Measurements from ENCODE around the gene ROR2. TPM values are rescaled to one million over a fixed set of nuclear protein-coding genes. Genes with fewer than 3 reads are reported as not detected.

The ROR2 gene
- total RNA-seq, 2 experiments from 2014 or later: not detected

DNA sequence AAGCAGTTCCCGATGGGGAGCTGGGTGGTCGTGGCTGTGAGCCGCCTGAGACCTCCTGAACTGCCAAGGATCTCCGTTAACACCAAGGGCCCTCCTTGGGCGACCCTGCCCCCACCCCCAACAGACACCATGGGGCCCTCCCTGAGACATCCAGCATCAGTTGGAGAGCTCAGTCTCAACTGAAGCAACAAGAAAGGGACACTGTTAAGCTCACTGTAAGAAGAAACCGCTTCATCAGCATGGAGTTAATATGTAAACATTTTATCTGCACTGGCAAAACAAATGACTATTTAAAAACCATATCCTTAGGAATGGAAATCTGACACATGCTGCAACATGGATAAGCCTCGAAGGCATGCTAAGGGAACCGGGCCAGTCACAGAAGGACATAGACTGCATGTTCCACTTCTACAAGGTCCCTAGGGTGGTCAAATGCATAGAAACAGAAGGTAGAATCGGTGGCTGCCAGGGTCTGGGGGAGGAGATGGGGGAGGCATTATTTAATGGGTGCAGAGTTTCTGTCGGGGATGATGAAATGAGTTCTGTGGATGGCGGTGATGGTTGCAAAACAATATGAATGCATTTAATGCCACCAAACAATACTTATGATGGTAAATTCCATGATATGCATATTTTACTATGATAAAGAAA is 47.4 kb downstream of the ROR2 start:
- H3K9me3 Mint-ChIP-seq: no peaks in the 10 kb centered on the region
- intact Hi-C loops (cut with micrococcal nuclease): no loop called here
- no peak overlapping the region for H3K27ac Mint-ChIP-seq
- no peak for DNase-seq
- peaks cover 12% of the 10 kb centered on the region for H3K27me3 Mint-ChIP-seq (ENCODE audit: low read depth)
- CTCF ChIA-PET: no interaction called here
- H3K4me1 Mint-ChIP-seq (ENCODE audit: low read depth): peaks cover 5% of the 10 kb centered on the region
- H3K4me3 Mint-ChIP-seq: no peak overlapping the region
- no peaks in the 10 kb centered on the region for H3K36me3 Mint-ChIP-seq (ENCODE audit: low read depth)

DNA sequence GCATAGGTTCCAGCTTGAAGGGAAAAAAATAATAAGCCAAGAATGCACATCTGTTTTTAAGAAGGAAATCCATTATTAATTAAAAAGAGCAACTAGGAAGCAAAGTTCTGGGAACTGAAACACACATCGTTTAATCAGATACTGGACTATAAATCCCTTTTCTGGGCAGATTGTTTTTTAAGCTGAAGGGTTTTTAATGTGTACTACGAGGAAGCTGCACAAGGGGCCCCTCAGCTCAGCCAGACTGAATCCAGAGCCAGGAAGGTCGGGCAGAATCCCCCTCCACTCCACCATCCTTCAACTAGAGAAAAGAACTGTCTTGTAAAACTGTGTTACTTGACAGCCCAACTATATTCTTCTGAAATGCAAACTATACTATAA is 49.2 kb downstream of the ROR2 start:
- Mint-ChIP-seq H3K27ac (no peak overlapping the region), H3K36me3 (ENCODE audit: low read depth) (no peaks in the 10 kb centered on the region), H3K27me3 (ENCODE audit: low read depth) (peaks cover 16% of the 10 kb centered on the region), H3K9me3 (no peaks in the 10 kb centered on the region), H3K4me1 (ENCODE audit: low read depth) (no peaks in the 10 kb centered on the region), H3K4me3 (no peak overlapping the region)
- intact Hi-C loops (cut with micrococcal nuclease): no loop called here
- CTCF ChIA-PET: no interaction called here
- no peak for DNase-seq

DNA sequence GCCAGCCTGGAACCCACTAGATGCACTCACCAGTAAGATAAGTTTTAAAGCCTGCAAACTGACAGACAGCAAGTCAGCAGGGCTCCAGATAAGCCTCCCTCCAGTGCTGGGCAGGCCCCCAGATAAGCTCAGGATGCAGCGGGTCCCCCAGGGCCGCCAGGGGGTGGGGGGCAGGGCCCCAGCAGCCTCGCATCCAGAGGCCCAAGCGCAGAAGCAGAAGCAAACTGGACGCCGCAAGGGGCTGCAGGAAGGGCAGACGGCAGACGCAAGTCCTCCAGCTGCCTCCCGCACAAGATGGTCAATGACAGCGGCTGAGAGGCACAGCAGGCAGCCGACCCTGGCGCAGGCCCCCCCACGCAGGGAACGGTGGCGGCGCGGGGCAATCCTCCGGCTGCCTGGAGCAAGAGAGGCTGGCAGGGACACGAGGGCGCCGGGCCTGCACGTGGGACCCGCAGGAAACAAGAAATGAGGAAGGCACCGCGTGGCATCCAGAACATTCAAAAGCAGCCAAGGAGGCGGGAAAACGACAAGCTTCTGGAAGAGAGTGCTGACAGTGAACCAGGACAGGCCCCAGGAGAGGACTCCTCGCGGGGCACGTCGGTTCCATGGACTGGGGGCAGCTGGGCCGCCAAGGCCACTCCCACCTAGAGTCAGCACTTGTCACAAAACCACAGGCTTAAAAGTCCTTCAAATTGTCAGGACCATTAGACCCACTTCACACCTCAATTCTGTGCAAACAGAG is 49.8 kb downstream of the ROR2 start:
- intact Hi-C loops (cut with micrococcal nuclease): no loop called here
- CTCF ChIA-PET: no interaction called here
- H3K4me3 Mint-ChIP-seq: no peak overlapping the region
- no peaks in the 10 kb centered on the region for H3K36me3 Mint-ChIP-seq (ENCODE audit: low read depth)
- H3K27me3 Mint-ChIP-seq (ENCODE audit: low read depth): peaks cover 17% of the 10 kb centered on the region
- no peaks in the 10 kb centered on the region for H3K9me3 Mint-ChIP-seq
- H3K4me1 Mint-ChIP-seq (ENCODE audit: low read depth): no peaks in the 10 kb centered on the region
- H3K27ac Mint-ChIP-seq: no peak overlapping the region
- DNase-seq: no peak

DNA sequence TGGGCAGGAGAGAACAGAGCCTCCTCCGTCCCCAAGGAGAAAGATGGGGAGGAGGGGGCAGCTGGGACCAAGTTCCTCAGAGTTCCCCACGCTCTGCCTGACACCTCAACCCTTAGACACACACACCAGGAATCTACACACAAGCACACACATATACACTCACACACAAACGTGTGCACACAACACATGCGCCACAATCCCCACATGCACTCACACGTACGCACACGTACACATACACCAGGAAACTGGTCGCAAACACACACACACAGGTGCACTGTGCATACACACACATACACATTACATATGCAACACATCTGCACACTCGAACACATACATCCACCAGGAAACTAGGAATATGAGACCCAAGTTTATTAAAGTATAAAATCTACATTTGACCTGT is 50.4 kb downstream of the ROR2 start:
- no peak overlapping the region for H3K4me3 Mint-ChIP-seq
- no peak overlapping the region for H3K27ac Mint-ChIP-seq
- no peak for DNase-seq
- H3K36me3 Mint-ChIP-seq (ENCODE audit: low read depth): no peaks in the 10 kb centered on the region
- no peaks in the 10 kb centered on the region for H3K4me1 Mint-ChIP-seq (ENCODE audit: low read depth)
- CTCF ChIA-PET: no interaction called here
- H3K27me3 Mint-ChIP-seq (ENCODE audit: low read depth): peaks cover 22% of the 10 kb centered on the region
- no peaks in the 10 kb centered on the region for H3K9me3 Mint-ChIP-seq
- intact Hi-C loops (cut with micrococcal nuclease): no loop called here

DNA sequence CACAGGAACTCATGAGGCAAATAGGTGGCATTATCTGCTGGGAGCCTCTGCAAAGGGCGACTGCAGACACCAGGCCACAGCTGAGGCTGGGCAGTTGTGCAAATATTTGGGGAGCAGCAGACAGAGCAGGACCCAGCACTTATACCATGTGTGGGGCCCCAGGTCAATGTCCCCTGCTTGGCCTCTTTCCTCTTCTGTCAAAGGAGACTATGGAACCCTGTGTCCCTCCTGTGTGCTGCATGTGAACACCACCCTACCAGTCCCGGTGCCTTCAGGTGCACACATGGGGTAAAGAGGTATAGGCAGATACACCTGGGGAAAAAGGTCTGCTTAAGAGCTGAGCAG is 50.8 kb downstream of the ROR2 start:
- peaks cover 22% of the 10 kb centered on the region for H3K27me3 Mint-ChIP-seq (ENCODE audit: low read depth)
- no peaks in the 10 kb centered on the region for H3K36me3 Mint-ChIP-seq (ENCODE audit: low read depth)
- H3K4me1 Mint-ChIP-seq (ENCODE audit: low read depth): no peaks in the 10 kb centered on the region
- DNase-seq: no peak
- no peak overlapping the region for H3K4me3 Mint-ChIP-seq
- no peaks in the 10 kb centered on the region for H3K9me3 Mint-ChIP-seq
- CTCF ChIA-PET: no interaction called here
- no peak overlapping the region for H3K27ac Mint-ChIP-seq
- intact Hi-C loops (cut with micrococcal nuclease): no loop called here

DNA sequence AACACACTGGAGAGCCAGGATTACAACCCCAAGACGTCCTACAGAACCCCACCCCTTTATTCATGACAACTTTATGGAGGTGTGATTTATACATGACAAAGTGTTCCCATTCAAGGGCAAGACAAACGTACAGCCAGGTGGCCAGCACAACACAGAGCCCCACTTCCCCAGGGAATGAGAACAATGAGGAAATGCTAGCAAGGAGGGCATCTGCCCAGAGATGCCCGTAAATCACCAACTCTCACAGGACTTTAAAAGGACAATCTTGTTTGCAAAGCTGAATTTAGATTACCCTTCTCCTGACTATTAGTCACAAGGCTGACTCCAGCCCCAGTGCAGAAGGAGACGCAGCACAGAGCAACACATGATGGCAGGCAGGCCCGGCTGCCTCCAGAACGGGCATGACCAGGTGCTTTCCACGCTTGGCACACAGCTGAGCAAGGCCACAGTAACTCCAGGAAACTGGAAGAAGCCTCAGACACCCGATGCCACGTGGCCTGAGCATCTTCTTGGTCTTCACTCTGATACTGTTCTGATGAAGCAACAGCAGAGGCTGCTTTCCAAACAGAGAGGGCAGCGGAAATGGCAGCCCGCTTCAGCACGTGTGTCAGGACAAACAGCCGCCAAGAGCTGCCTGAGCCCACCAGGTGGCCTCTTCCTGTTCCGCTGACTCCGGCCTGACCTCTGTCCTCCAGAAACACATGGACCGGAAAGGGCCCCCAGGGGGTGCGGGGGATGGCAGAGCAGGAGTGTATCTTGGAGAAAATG is 51.4 kb downstream of the ROR2 start:
- CTCF ChIA-PET: no interaction called here
- no peak for DNase-seq
- Mint-ChIP-seq H3K36me3 (ENCODE audit: low read depth) (no peaks in the 10 kb centered on the region), H3K4me3 (no peak overlapping the region), H3K9me3 (no peaks in the 10 kb centered on the region), H3K27ac (no peak overlapping the region), H3K27me3 (ENCODE audit: low read depth) (peaks cover 23% of the 10 kb centered on the region), H3K4me1 (ENCODE audit: low read depth) (no peaks in the 10 kb centered on the region)
- intact Hi-C loops (cut with micrococcal nuclease): no loop called here

DNA sequence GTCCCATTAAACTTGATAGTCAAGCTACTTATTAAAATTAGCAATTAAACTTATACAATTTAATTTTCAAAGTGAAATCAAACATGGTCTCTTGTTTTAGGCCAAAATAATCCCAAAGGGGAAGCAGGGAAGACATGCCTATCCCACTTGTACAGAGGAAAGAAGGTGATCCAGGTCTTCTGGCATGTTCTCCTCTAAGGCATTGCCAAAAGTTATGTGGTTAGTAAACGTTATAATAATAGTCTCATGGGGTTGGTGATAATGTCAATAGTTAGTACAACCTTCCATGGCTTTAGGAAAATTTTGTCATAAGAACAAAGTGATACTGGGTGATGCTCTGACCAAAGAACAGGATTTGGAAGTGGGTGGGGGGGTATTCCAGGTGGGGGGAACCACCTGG is 52.8 kb downstream of the ROR2 start:
- Mint-ChIP-seq H3K9me3 (no peaks in the 10 kb centered on the region), H3K27ac (no peak overlapping the region), H3K27me3 (ENCODE audit: low read depth) (peaks cover 19% of the 10 kb centered on the region), H3K36me3 (ENCODE audit: low read depth) (no peaks in the 10 kb centered on the region), H3K4me3 (no peak overlapping the region), H3K4me1 (ENCODE audit: low read depth) (no peaks in the 10 kb centered on the region)
- intact Hi-C loops (cut with micrococcal nuclease): no loop called here
- no peak for DNase-seq
- CTCF ChIA-PET: no interaction called here

DNA sequence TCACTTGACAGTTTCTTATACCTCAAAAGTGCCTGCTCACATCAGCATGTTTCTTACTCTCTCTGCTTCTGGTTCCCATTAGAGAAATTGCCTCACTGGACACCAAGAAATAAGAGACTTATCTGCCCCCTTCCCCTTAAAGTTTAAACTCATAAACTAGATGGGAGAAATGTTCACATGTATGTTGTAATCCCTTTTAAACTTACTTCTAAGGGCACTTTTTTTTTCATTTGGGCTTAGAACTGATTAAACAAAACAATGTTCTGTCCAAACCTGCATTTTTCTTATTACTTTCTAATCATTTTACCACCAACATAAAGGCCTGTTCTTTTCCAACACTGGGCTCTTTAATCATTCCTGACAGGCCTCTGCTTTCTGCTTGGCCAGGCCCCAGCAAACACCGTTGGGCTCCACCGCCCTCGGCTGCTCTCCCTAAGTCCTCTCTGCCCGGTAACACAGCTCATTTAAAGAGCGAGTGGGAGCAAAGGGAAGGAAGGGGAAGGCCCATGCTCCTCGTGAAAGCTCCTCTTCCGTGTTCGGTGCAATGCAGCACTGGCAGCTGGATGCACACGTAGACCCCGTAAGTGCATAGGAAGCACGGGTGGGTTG is 53.4 kb downstream of the ROR2 start:
- no peaks in the 10 kb centered on the region for H3K4me1 Mint-ChIP-seq (ENCODE audit: low read depth)
- DNase-seq: no peak
- no peaks in the 10 kb centered on the region for H3K36me3 Mint-ChIP-seq (ENCODE audit: low read depth)
- intact Hi-C loops (cut with micrococcal nuclease): no loop called here
- H3K27ac Mint-ChIP-seq: no peak overlapping the region
- CTCF ChIA-PET: no interaction called here
- no peaks in the 10 kb centered on the region for H3K9me3 Mint-ChIP-seq
- peaks cover 19% of the 10 kb centered on the region for H3K27me3 Mint-ChIP-seq (ENCODE audit: low read depth)
- H3K4me3 Mint-ChIP-seq: no peak overlapping the region

DNA sequence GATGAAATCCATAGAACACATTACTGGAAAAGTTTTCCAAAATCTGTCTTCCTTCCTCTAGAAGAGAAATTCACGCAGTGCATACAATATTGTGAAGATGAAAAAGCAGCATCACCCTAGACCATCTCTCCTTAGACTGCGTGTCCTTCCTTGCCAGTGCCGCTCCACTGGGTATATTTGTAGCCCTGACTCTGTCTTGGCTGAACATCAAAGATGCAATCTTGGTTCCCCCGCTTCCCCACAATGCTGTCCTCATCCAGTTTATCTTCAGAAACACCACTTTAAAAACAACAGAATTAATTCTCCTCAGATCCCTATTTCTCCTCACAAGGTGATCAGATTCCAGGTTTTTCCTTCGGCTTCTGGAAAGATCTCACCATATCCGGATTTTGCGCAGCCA is 53.9 kb downstream of the ROR2 start:
- CTCF ChIA-PET: no interaction called here
- H3K4me1 Mint-ChIP-seq (ENCODE audit: low read depth): no peaks in the 10 kb centered on the region
- no peak for DNase-seq
- H3K27me3 Mint-ChIP-seq (ENCODE audit: low read depth): peaks cover 19% of the 10 kb centered on the region
- H3K4me3 Mint-ChIP-seq: no peak overlapping the region
- no peaks in the 10 kb centered on the region for H3K9me3 Mint-ChIP-seq
- no peaks in the 10 kb centered on the region for H3K36me3 Mint-ChIP-seq (ENCODE audit: low read depth)
- H3K27ac Mint-ChIP-seq: no peak overlapping the region
- intact Hi-C loops (cut with micrococcal nuclease): no loop called here

DNA sequence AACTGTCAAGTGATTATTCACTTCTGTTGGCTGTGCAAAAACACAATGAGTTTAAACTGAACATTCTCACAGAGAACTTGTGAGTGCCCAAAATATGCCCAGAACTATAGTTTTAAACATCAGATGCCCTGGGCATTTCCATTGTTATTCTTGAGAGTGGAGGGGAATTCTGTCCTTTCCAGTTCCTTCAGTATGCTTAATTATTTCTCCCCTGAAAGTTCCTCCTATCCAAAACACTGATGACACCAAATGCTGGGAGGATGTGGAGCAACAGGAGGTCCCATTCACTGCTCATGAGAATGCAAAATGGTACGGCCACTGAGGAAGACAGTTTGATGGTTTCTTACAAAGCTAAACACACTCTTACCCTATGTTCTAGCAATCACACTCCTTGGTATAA is 55.5 kb downstream of the ROR2 start:
- Mint-ChIP-seq H3K27me3 (ENCODE audit: low read depth) (peaks cover 19% of the 10 kb centered on the region), H3K4me3 (no peak overlapping the region), H3K27ac (no peak overlapping the region), H3K36me3 (ENCODE audit: low read depth) (no peaks in the 10 kb centered on the region), H3K4me1 (ENCODE audit: low read depth) (no peaks in the 10 kb centered on the region), H3K9me3 (no peaks in the 10 kb centered on the region)
- intact Hi-C loops (cut with micrococcal nuclease): no loop called here
- no peak for DNase-seq
- CTCF ChIA-PET: no interaction called here

DNA sequence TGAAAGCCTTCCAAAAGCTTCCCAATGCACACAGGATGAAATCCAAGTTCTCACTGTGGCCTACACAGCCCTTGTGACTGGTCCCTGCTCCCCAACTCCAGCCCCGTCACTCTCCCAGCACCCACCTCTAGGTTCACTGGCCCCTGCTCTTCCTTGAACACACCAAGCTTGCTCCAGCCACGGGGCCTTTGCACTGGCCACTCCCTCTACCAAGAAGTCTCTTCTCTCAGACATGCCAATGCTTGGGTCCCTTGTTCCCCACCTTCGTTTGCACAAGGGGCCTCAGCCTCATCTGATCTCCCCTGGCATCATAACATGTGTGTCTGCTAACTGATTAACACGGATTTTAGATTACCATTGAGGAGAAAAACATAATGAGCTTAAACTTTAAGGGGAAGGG is 56.0 kb downstream of the ROR2 start:
- Mint-ChIP-seq H3K36me3 (ENCODE audit: low read depth) (no peaks in the 10 kb centered on the region), H3K4me1 (ENCODE audit: low read depth) (no peaks in the 10 kb centered on the region), H3K27me3 (ENCODE audit: low read depth) (peaks cover 19% of the 10 kb centered on the region), H3K9me3 (no peaks in the 10 kb centered on the region), H3K27ac (no peak overlapping the region), H3K4me3 (no peak overlapping the region)
- CTCF ChIA-PET: no interaction called here
- no peak for DNase-seq
- intact Hi-C loops (cut with micrococcal nuclease): no loop called here

DNA sequence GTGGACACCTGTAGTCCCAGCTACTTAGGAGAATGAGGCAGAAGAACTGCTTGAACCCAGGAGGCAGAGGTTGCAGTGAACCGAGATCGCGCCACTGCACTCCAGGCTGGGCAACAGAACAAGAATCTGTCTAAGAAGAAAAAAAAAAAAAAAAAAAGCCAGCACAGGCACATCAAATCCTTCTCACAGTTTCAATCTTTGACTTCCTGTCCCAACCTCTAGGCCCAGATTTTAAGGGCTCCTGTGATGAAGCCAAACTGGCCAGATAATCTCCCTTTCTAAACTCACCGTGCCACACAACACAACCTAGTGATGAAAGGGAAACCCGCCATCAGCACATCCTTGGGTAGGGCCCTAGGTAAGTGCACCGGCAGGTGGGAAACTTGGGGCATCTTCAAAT is 58.1 kb downstream of the ROR2 start:
- intact Hi-C loops (cut with micrococcal nuclease): no loop called here
- H3K27me3 Mint-ChIP-seq (ENCODE audit: low read depth): peaks cover 22% of the 10 kb centered on the region
- H3K4me1 Mint-ChIP-seq (ENCODE audit: low read depth): no peaks in the 10 kb centered on the region
- no peak overlapping the region for H3K4me3 Mint-ChIP-seq
- H3K9me3 Mint-ChIP-seq: no peaks in the 10 kb centered on the region
- CTCF ChIA-PET: no interaction called here
- no peak overlapping the region for H3K27ac Mint-ChIP-seq
- DNase-seq: no peak
- H3K36me3 Mint-ChIP-seq (ENCODE audit: low read depth): no peaks in the 10 kb centered on the region

DNA sequence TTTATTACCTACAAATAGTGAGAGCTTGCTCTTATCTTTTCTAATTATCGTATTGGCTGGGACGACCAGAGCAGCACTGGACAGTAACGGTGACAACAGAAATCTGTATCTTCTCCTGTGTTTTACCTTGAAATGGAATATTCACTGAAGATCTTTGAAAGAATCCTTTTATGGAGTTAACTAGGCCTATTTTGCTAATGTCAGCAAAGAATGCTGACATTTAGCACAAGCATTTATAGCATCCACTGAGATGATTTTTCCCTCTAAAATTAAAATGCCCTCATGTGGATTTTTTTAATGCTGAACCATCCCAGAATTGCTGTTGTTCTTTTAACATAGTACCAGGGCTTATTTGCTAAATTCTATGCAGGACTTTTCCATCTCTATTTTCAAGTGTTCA is 59.4 kb downstream of the ROR2 start:
- H3K4me3 Mint-ChIP-seq: no peak overlapping the region
- H3K4me1 Mint-ChIP-seq (ENCODE audit: low read depth): no peaks in the 10 kb centered on the region
- DNase-seq: no peak
- CTCF ChIA-PET: no interaction called here
- no peaks in the 10 kb centered on the region for H3K36me3 Mint-ChIP-seq (ENCODE audit: low read depth)
- intact Hi-C loops (cut with micrococcal nuclease): no loop called here
- no peaks in the 10 kb centered on the region for H3K9me3 Mint-ChIP-seq
- peaks cover 16% of the 10 kb centered on the region for H3K27me3 Mint-ChIP-seq (ENCODE audit: low read depth)
- H3K27ac Mint-ChIP-seq: no peak overlapping the region

Measured in activated naive CD4-positive, alpha-beta T cell treated with anti-CD3 and anti-CD28 coated beads for 36 hours (primary cell).